Measurements from ENCODE around the gene GAS7. TPM values are rescaled to one million over a fixed set of nuclear protein-coding genes. Genes with fewer than 3 reads are reported as not detected.

Gene GAS7
- total and polyA plus RNA-seq, 2 of the 13 experiments (the other 11 are each of a cell fraction or from before 2014, with no cell fraction given) = 1.0 to 5.2 TPM

- no peaks in the 10 kb centered on the region for H3K4me1 ChIP-seq (ENCODE audit: insufficient read depth, low read length)
- H3K4me2 ChIP-seq (ENCODE audit: low read depth, low read length) = no peak overlapping the region
- WGBS (ENCODE audit: low lambda C conversion rate) = 17% methylated on average over 17 of the region's 17 CpGs
- TF ChIP-seq AHDC1 (CRISPR knock-in tag; IDR thresholded peaks at IDR 0.05; ENCODE audit: borderline replicate concordance) (no peak), ZNF513 (CRISPR knock-in tag; conservative IDR thresholded peaks at IDR 0.05) (no peak), BHLHE40 (IDR thresholded peaks at IDR 0.05; ENCODE audit: low read length) (peak; percentile 56)
- intact Hi-C loops (cut with micrococcal nuclease; ENCODE audit: unreplicated experiment) (no loop called here), in situ Hi-C loops (cut with HindIII; ENCODE audit: extremely low pct_ligation_motif_present, low pct_unique_long_range_greater_than_20kb) (no loop called here)
- H4K20me1 ChIP-seq (ENCODE audit: insufficient read depth, low read length) = no peaks in the 10 kb centered on the region
- H3K9ac ChIP-seq (ENCODE audit: insufficient read depth, low read depth, low read length) = no peak overlapping the region
- H2AFZ ChIP-seq (ENCODE audit: low read length) = no peak overlapping the region
- no peak for FAIRE-seq
- 0 out of 2 replicates have a peak, but pooled peaks cover 8% of the 10 kb centered on the region for H3K9me3 ChIP-seq (ENCODE audit: low read length)
- no peak for ATAC-seq
- H3K4me3 ChIP-seq (replicated peaks in 1 of 3; ENCODE audit: insufficient read depth in 1 of 3, low read depth in 2 of 3, low read length in 3 of 3) = no peak overlapping the region
- H3K27me3 ChIP-seq (ENCODE audit: control insufficient read depth in 1 of 2, insufficient read depth in 2 of 2, low read length in 2 of 2) = peaks cover 3 to 41% of the 10 kb centered on the region in 2 experiments; a peak in 4 of 5 replicates
- CTCF ChIA-PET (ENCODE audit: low intra/inter-chr PET ratio, low total read pairs) = no interaction called here
- DNase-seq (ENCODE audit: low spot score) = no peak
- H3K36me3 ChIP-seq (replicated peaks in 1 of 2; ENCODE audit: control insufficient read depth in 1 of 2, insufficient read depth in 2 of 2, low read length in 2 of 2) = no peaks in the 10 kb centered on the region
- H3K27ac ChIP-seq (ENCODE audit: extremely low read length, insufficient read depth, low read length) = no peak overlapping the region
- POLR2A ChIA-PET = no interaction called here
- no TSS peak for BruUV-seq (replicated peaks)
- no peaks in the 10 kb centered on the region for H3K79me2 ChIP-seq (ENCODE audit: insufficient read depth, low read length)
These were observed 134.6 kb downstream of the GAS7 start for GRCh38 chr17:10063730-10064241.
